LHCN-M2 (cell line): ENCODE results near the gene SCCPDH. TPM values are rescaled to one million over a fixed set of nuclear protein-coding genes. Genes with fewer than 3 reads are reported as not detected.

Experiments used
- DNase-seq: peaks from one replicate; pipeline ENCODE4 v3.0.0-alpha.2; 2012; ENCODE audit warnings: low read depth
- total RNA-seq: library from RNA; depleted of rRNA; stranded (reverse); fragments of >200 nt; gene quantifications from 2 replicates; pipeline ENCODE4 v1.2.3, GENCODE V29; 2014

Gene SCCPDH
- total RNA-seq, 1 experiment from 2014 or later = 67.6 TPM

- DNase-seq = no peak
Observed at GRCh38 chr1:246748006-246748405, 23.8 kb downstream of the SCCPDH start.

GRCh38 chr1:246748867-246749266, 24.7 kb downstream of the SCCPDH start:
- peak; percentile 65 for DNase-seq

GRCh38 chr1:246750752-246751151, 26.5 kb downstream of the SCCPDH start:
- DNase-seq = no peak

DNA sequence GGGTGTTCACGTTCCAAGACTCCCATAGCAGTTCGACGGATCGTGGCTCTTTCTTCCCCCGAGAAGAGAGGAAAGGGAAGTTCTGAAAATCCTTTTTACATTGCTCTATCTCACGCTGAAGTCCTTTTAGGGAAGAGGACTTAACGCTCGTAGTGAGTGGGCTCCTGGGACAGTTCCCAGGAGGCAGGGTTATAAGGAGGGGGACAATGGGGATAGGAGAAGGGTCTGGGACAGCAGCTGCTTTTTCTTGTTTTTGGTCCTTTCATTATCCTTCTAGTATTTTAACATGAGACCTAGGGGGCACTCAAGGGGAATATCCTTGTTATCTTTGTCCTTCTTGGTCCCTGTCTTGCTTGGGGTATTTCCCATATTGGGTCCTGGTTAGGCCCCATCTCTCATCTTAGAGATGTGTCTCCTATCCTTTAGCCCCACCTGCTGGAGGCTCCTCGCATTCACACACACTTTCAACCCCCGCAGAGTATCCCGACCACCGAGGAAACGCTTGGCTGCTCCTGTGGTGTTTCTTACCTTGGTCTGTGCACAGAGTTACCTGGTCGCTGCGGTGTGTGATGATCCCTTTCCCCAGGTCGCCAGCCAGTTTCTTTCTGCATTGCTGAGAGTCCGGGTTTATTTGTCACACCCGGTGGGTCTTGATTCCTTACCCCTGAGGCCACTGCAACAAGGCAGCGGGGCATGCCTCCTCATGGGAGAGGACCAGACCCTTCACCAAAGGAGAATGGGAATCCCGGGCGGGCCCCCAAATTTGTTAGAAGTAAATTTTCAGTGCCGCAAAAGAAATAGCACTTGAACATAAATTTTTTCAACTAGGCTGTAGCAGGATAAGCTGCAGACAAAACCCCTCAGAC, 29.7 kb downstream of the SCCPDH start:
- peak; percentile 50 for DNase-seq

DNA sequence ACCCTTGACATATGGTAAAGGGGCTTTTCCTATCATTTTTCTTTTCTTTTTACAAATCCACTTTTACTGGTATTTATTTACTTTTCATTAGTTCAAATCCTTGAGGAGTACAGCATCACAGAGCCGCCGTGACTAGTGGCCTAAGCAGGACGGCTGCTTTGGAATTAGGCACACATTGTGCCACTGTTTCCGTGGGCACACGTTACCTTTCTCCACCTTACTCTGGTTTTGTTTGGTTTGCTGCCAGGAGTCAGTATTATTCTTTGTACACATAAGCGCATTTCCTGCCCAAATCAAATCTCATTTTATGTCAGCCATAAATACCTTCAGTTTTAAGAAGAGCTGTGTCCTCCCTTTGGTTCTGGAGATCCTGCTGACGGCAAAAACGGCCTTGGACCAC, 31.2 kb downstream of the SCCPDH start:
- DNase-seq = no peak

DNA sequence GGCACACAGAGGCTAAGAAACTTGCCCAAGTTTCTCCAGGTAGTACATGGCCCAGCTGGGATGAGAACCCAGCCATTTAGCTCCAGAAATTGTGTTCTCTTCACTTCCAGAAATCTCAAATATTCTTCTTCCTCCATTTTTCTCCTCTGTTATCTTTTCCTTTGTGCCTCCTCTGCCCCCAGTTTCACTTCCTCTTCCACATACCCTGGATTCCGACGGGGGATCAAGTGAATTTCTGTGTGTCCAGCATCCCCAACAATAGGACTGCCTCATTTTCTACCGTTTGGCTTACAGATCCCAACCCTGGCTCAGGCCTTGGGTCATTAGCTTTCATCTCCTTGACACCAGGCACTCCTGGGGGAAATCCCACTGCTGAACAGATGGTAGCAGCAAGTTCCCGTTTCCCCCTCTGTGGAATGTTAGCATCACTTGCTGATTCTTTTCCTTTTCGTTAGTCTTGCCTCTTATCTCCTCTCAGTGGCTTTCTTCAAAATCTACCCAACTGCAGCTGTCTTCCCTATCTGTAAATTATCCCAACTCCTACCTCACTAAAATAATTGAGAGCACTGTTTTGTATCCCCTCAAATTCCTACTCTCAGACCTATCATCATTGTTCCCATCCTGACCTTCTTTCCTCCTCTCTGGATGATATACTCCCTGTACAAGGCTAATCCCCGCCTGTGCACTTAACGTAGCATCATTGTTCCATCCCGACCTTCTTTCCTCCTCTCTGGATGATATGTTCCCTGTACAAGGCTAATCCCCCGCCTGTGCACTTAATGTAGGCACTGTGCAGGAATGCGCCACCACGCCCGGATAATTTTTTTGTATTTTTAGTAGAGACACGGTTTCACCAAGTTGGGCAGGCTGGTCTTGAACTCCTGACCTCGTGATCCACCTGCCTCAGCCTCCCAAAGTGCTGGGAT, 36.5 kb downstream of the SCCPDH start:
- DNase-seq = no peak

DNA sequence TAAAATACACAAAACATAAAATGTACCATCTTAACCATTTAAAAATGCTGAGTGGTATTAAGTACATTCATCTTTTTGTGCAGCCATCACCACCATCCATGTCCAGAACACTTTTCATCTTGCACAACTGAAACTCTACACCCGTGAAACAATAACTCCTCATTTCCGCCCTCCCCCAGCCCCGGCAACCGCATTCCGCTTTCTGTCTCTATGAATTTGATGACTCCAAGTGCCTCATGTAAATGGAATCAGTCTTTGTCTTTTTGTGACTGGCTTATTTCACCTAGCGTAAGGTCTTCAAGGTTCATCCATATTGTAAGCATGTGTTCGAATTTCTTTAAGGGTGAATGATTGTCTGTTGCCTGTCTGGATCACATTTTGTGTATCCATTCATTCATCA, 37.2 kb downstream of the SCCPDH start:
- DNase-seq = no peak

GRCh38 chr1:246765521-246765920, 41.3 kb downstream of the SCCPDH start:
- DNase-seq = no peak

DNA sequence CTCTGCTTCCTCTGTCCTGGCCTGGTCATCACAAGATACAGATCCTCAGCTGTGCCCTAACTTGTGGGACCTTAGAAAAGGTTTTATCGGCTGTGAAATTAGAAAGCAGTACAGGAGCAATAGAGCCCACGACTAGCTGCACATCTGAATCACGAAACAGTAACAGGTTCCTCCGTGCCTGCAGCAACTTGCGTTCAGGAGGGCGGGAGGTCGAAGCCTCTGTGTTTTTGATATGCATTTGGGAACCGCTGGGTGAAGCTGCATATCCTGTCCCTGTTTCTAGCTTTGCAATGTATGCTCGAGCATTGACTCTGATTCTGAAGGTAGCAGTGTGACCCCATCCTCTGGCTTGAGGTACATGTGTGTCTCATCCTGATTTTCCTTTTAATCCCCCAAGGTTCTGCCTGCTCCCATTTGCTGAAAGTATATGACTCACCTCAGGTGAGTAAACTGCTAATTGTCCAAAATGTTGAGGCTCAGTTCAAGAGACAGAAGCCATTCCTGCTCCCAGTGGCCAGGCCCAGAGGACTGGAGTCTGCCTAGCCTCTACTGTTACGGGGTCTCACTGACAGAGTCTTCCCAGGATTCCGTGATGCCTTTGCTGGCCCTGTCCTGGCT, 44.3 kb downstream of the SCCPDH start:
- no peak for DNase-seq

GRCh38 chr1:246769306-246769705, 45.1 kb downstream of the SCCPDH start:
- DNase-seq = peak; percentile 89

DNA sequence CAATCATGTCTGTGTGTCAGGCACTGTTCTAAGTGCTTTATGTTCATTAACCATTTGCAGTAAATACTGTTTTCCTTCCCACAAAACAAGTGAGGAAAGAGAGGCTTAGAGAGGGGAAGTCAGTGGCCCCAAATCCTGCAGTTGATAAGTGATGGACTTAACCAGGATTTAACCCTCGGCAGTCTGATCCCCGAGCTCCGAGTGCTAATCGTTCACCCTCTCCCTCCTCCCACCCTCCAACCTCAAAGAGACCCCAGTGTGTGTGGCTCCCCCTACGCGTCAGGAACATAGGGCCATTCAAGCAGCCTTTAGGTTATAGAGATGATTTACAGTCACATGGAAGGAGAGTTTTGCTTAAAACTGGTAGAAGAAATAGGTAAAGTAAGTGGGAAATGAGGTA, 47.2 kb downstream of the SCCPDH start:
- DNase-seq = no peak

DNA sequence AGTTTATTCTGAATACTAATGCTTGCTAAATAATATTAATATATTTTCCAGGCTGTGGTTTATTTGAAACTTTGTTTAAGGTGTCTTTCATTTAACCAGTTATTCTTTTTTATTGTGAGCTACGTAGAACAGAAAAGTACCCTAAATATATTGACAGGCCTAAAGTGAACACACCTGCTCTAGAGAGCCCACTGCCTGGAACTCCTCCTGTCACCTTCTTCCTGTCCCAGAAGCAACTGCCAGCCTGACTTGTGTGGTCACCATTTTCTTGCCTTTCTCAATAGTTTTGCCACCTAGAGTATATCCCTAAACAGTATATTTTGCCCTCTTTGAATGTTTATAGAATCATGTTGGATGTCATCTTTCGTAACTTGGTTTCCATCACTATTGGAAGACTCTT, 48.5 kb downstream of the SCCPDH start:
- no peak for DNase-seq

DNA sequence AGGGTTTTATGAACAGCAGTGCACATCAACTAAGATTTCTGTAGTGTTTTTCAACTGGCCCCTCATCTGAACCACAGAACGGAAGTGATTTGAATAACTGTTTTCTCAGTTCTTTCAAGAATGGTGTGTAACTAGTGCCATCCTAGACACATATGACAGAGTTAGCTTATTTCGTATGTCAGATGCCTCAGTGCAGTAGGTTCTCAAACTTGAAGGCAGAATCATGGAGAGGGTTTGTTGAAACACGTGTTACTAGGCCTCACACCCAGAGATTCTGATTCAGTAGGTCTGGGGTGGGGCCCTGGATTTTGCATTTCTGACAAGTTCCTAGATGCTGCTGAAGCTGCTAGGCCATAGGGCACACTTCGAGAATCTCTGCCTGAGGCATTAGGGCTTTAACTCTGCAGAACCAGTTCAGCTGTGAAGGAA, 49.0 kb downstream of the SCCPDH start:
- DNase-seq = no peak

GRCh38 chr1:246775531-246776385, 51.5 kb downstream of the SCCPDH start:
- DNase-seq = no peak

DNA sequence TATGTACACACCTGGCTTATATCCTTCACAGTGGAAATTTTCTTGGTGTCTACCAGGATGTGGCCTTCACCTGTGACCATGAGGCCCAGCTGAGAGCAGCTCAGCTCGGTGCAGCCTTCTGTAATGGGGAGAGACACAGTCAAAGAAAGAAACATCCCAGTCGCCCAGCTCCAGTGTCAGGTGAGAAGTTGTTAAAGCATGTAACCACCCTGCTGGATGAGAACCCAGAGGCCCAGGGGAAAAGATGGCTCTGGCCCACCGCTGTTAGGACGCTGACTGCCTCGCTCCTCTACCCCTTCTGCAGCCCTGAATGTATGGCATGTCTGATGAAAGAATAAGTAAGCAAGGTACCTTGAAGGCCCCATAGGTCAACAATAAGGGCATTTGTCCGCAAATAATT, 52.7 kb downstream of the SCCPDH start:
- no peak for DNase-seq

DNA sequence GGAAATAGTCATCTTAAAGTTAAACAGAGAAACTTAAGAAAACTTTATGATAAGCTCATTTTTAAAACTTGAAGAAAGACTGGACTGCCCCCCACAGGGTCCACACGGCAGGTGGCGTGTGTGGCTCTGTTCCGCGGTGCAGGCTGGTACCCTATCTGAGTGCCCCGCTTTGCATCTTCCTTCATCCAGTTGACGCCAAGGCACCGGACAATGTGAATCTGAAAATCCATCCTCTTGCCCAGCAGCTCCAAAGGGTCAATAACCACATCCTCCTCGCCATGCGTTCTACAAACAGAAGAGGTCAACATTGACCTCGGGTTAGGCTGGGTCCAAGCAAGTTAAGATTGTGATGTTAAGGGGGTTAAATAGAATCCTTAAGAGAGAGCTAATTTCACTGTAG, 54.5 kb downstream of the SCCPDH start:
- no peak for DNase-seq

- no peak for DNase-seq
Observed at GRCh38 chr1:246779561-246780175, 55.5 kb downstream of the SCCPDH start.

DNA sequence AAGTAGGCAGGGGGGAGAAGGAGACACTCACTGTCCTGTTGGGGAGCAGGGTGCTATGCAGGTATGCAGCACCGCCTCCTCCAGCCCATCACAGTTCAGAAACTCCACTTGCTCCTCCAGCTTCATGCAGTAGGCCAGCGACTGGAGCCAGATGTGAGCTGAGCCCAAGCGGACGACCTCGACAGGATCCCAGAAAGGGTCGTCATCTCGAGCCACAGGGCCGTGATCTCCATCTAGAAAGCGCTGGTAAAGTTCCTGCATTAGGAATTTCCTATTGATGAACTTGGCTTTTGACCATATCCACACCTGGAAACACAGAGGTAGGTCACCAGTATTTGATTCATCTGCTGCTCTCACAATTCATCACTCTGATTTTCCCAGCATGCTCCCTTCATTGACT, 56.1 kb downstream of the SCCPDH start:
- DNase-seq = no peak

DNA sequence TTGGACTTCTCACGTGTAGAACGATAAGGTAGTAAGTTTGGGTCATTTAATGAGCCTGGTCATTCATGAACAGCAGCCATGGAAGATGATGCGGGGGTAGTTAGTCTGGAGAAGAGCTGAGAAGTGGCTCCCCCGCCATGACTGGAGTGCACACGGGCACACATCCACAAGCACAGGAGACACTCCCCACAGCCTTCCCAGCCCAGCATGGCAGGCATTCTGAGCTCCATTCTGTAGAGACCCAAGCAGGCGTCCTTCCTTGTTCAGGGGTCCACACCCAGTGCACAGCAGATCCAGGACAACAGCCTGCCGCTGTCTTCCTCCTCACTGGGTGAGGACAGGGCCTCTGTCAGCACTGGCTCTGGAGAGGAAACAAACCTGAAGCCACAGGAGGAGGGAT, 57.0 kb downstream of the SCCPDH start:
- DNase-seq = no peak

DNA sequence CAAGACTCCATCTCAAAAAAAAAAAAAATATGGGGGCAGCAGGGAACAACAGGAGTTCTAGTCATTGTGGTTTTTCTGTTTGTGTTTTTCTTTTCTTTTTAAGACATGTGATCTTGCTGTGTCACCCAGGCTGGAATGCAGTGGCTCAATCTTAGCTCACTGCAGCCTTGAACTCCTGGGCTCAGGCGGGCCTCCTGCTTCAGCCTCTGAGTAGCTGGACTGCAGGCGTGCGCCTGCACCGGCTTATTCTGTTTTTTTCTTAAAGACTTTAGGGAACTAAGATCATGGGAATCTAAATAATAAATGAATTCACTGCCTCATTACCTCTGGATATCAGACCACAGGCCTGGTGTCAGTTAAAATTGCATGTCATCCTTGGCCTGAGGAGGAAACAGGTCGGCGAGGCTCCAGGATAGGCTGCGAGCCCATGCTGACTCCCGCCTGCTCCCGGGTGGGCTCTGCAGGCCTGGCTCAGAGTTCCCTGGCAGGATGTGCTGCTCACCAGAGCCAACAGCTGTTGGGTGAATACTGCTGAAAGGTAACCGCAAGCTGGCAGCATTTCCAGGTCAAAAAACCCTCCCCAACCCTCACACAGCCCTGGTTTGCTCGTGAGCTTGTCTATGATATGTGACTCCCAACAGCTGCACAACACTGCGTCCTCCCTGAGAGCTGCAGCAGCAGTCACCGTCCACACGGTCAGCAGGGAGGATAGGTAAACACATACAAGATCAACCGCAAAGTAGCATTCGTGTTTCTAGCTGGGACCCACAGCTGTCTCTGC, 58.1 kb downstream of the SCCPDH start:
- DNase-seq = peak; percentile 100
